NCI-H524 treated with DMSO at 0.1 percent for 48 hours (cell line): ENCODE measurements around the gene BIRC5.
A peak's percentile ranks its signal among the peaks of the same experiment; 100 is the strongest.
"Not testable (repeated sequence)": the region's sequence is repeated elsewhere in the genome, so short reads cannot be mapped to it uniquely, and the experiment has no call there.

Experiments
- DNase-seq: peaks from one replicate; lab custom pipeline; 2025; lab: John Stamatoyannopoulos, UW

The BIRC5 gene

GRCh38 chr17:78214016-78214705, at the start of gene BIRC5:
TSS of gene BIRC5 (plus strand) at chr17:78214253. CDS start at chr17:78214317, 64 bp downstream.
- peak; percentile 85 for DNase-seq

- DNase-seq: no peak
Measured at GRCh38 chr17:78164748-78165607, 49.1 kb upstream of the BIRC5 start.

GRCh38 chr17:78166416-78166815, 47.6 kb upstream of the BIRC5 start:
- DNase-seq: no peak

- peak; percentile 22 for DNase-seq
Measured at GRCh38 chr17:78168242-78168902, 45.7 kb upstream of the BIRC5 start, which contains the start of gene SYNGR2. TSS of gene SYNGR2 (plus strand) at chr17:78168581. CDS start at chr17:78168617, 36 bp downstream.

- DNase-seq: no peak
Measured at GRCh38 chr17:78168903-78169793, 44.9 kb upstream of the BIRC5 start.

GRCh38 chr17:78170692-78171590, 43.1 kb upstream of the BIRC5 start:
- no peak for DNase-seq

- not testable (repeated sequence) for DNase-seq
Measured at GRCh38 chr17:78171591-78172248, 42.3 kb upstream of the BIRC5 start.

GRCh38 chr17:78172249-78173051, 41.6 kb upstream of the BIRC5 start:
- DNase-seq: no peak

GRCh38 chr17:78173097-78173715, 40.8 kb upstream of the BIRC5 start:
- DNase-seq: no peak

- no peak for DNase-seq
Measured at GRCh38 chr17:78174346-78174869, 39.6 kb upstream of the BIRC5 start.

- peak; percentile 92 for DNase-seq
Measured at GRCh38 chr17:78174870-78175642, 39.0 kb upstream of the BIRC5 start.

GRCh38 chr17:78175643-78175981, 38.4 kb upstream of the BIRC5 start:
- no peak for DNase-seq

- DNase-seq: peak; percentile 18
Measured at GRCh38 chr17:78176548-78177025, 37.5 kb upstream of the BIRC5 start.

- DNase-seq: no peak
Measured at GRCh38 chr17:78179372-78179771, 34.7 kb upstream of the BIRC5 start.

GRCh38 chr17:78180083-78180482, 34.0 kb upstream of the BIRC5 start:
- DNase-seq: no peak

- DNase-seq: no peak
Measured at GRCh38 chr17:78180508-78180907, 33.5 kb upstream of the BIRC5 start.

GRCh38 chr17:78182504-78182903, 31.5 kb upstream of the BIRC5 start:
- DNase-seq: no peak

GRCh38 chr17:78183916-78184315, 30.1 kb upstream of the BIRC5 start:
- DNase-seq: no peak
